Activated T-helper 1 cell treated with Interleukin-2 at 50 U/mL for 16 hours (primary cell): ENCODE data around the gene SCD5.

Source experiments
- DNase-seq: peaks from one replicate; pipeline ENCODE4 v3.0.0-alpha.2; 2020; ENCODE audit warnings: low read depth

The SCD5 gene

GRCh38 chr4:82588771-82589270 is 209.8 kb downstream of the SCD5 start:
- no peak for DNase-seq

- DNase-seq, result no peak
Measured at GRCh38 chr4:82587826-82588540, 210.6 kb downstream of the SCD5 start.

DNA sequence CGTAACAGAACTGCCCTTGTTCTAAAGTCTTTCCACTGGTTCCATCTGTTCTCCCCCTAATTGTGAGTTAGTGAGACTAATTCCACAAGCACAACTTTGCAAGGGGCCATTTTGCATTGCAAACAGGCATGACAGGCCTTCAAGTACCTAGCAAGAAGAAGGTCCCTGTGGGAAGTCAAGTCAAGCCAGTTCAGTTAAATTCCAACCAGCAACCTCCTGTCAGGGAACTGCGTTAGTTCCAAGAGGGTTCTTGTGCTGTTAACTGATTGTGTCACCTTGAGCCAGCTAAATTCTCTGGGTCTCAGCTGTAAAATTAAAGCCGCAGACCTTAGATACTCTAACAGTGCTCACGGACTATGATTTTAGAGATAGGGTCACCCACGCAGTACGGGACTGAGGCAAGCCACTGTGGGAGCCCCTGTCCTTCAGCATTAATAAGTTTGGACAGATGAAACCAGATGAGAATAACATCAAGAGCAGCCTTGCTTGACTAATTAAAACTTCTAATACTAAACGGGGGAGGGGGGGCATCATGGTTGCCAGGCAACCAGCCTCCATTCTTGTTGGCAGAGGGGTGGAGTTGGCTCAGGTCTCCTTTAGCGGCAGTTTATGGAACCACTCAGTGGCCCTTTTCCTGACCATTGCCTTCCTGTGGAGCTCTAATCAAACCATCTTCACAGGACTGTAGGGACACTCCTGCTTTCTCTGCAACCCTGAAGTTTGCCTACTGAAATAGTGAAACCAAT is 212.7 kb downstream of the SCD5 start:
- DNase-seq, result no peak

- no peak for DNase-seq
Measured at GRCh38 chr4:82584931-82585330, 213.7 kb downstream of the SCD5 start.

GRCh38 chr4:82583897-82584587 is 214.6 kb downstream of the SCD5 start:
- DNase-seq, result no peak

DNA sequence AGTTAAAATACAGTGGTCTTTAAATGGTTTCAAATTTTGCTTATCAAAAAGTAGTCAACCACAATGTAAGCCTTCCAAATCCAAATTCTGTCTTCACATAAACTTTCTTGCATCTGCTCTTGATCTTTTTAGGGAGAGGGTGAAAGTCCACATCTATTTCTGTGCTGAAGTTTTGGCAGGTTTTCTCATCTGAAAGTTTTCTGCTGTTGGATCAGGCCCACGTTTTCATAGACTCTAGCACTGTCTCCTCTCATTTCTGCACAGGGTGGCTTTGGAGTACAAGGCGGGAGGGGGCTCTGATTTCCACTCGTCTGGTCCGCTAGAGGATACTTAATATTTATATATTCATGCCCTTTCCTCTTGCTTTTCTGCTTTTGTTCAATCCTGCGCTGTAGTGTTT is 218.7 kb downstream of the SCD5 start:
- DNase-seq, result no peak
